DND-41 (cell line): Measurements from ENCODE around the gene ACCSL.

ENCODE experiments used
- EZH2 ChIP-seq: IDR thresholded peaks from 3 replicates; pipeline ENCODE4 v1.6.1; 2012; ENCODE audit warnings: borderline replicate concordance, low read depth, mild to moderate bottlenecking, moderate library complexity, low read length, inconsistent platforms; ENCODE audit not compliant: severe bottlenecking
- TF ChIP-seq, protein P1 (sequence below): IDR thresholded peaks from 2 replicates; pipeline ENCODE4 v1.5.1; 2012; ENCODE audit warnings: borderline replicate concordance, low read length, moderate library complexity, mild to moderate bottlenecking; ENCODE audit not compliant: poor library complexity, severe bottlenecking; ENCODE audit errors: extremely low read depth

DNA sequence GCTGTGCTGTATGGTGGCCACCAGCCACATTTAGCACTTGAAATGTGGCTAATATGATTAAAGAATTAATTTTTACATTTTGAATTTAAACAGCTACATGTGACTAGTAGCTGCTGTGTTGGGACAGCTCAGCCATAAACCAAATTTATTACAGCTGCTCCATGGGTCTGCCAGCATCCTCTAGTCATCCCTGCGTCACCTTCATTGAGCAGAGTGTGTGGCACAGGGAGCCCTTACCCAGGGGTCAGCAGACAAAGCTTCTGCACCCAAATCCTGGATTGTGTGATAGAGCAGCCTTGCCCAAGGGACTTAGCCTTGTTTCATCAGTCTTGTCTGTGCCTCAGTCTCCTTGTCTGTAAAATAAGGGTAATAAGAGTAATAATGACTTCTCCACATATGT, 19.4 kb upstream of the ACCSL start:
- TF ChIP-seq, protein P1, sequence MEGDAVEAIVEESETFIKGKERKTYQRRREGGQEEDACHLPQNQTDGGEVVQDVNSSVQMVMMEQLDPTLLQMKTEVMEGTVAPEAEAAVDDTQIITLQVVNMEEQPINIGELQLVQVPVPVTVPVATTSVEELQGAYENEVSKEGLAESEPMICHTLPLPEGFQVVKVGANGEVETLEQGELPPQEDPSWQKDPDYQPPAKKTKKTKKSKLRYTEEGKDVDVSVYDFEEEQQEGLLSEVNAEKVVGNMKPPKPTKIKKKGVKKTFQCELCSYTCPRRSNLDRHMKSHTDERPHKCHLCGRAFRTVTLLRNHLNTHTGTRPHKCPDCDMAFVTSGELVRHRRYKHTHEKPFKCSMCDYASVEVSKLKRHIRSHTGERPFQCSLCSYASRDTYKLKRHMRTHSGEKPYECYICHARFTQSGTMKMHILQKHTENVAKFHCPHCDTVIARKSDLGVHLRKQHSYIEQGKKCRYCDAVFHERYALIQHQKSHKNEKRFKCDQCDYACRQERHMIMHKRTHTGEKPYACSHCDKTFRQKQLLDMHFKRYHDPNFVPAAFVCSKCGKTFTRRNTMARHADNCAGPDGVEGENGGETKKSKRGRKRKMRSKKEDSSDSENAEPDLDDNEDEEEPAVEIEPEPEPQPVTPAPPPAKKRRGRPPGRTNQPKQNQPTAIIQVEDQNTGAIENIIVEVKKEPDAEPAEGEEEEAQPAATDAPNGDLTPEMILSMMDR: no peak
- no peak for TF ChIP-seq EZH2
